CD14-positive monocyte (primary cell): ENCODE measurements around the gene ARID1B. TPM values are rescaled to one million over a fixed set of nuclear protein-coding genes. Genes with fewer than 3 reads are reported as not detected.

ENCODE experiments used
- DNase-seq, 3 donors: peaks; one replicate each; pipeline ENCODE4 v3.0.0-alpha.2; 2011 to 2022
- H2AFZ ChIP-seq: 2 replicates; pipeline ENCODE4 v1.6.0; 2012; ENCODE audit warnings: mild to moderate bottlenecking, low read depth, low read length, inconsistent platforms; ENCODE audit not compliant: insufficient read depth, poor library complexity, severe bottlenecking
- H3K27ac ChIP-seq, 2 donors: 1 replicate in 1 of 2; 2 replicates in 1 of 2; pipeline ENCODE4 v1.5.1; 2012 to 2013; ENCODE audit warnings: low read length in 2 of 2, control low read depth in 1 of 2, inconsistent platforms in 1 of 2, low read depth in 1 of 2, mild to moderate bottlenecking in 1 of 2
- H3K27me3 ChIP-seq, 2 donors: one replicate each; pipeline versions ENCODE4 v1.6.0 to v1.6.1; 2011 to 2013; ENCODE audit warnings: low read length in 2 of 2; ENCODE audit not compliant: control insufficient read depth in 2 of 2, insufficient read depth in 2 of 2
- H3K36me3 ChIP-seq, 2 donors: replicated peaks in 1 of 2; 1 replicate in 1 of 2; 2 replicates in 1 of 2; pipeline versions ENCODE4 v1.5.1 to v1.6.1; 2012 to 2013; ENCODE audit warnings: low read length in 2 of 2, control low read depth in 1 of 2, inconsistent platforms in 1 of 2, mild to moderate bottlenecking in 1 of 2; ENCODE audit not compliant: insufficient read depth in 2 of 2, control insufficient read depth in 1 of 2
- H3K4me1 ChIP-seq, 2 donors: 1 replicate in 1 of 2; 2 replicates in 1 of 2; pipeline versions ENCODE4 v1.5.1 to v1.6.1; 2012 to 2013; ENCODE audit warnings: low read length in 2 of 2, control low read depth in 1 of 2, inconsistent platforms in 1 of 2, mild to moderate bottlenecking in 1 of 2, moderate library complexity in 1 of 2; ENCODE audit not compliant: insufficient read depth in 2 of 2, control insufficient read depth in 1 of 2
- H3K4me2 ChIP-seq: replicated peaks from 2 replicates; pipeline ENCODE3; 2012; ENCODE audit warnings: low read length, moderate library complexity, mild to moderate bottlenecking; ENCODE audit not compliant: poor library complexity, severe bottlenecking; ENCODE audit errors: extremely low read depth
- H3K4me3 ChIP-seq, 3 experiments: fragments of 200-600 bp in 1 of 3; sonication (generic) in 1 of 3; replicated peaks in 1 of 3; 1 replicate in 2 of 3; 2 replicates in 1 of 3; pipeline ENCODE4 v1.5.1; 2011 to 2013; ENCODE audit warnings: low read length in 3 of 3, mild to moderate bottlenecking in 3 of 3, control low read depth in 2 of 3, low read depth in 2 of 3, inconsistent platforms in 1 of 3, moderate library complexity in 1 of 3
- H3K79me2 ChIP-seq: 2 replicates; pipeline ENCODE4 v1.6.0; 2012; ENCODE audit warnings: mild to moderate bottlenecking, control low read depth, inconsistent platforms, low read length, moderate library complexity; ENCODE audit not compliant: insufficient read depth
- H3K9ac ChIP-seq: 2 replicates; pipeline ENCODE4 v1.6.0; 2017; ENCODE audit warnings: low read length, mild to moderate bottlenecking; ENCODE audit not compliant: insufficient read depth, poor library complexity, severe bottlenecking
- H3K9me3 ChIP-seq, 2 donors: replicated peaks in 1 of 2; 1 replicate in 1 of 2; 2 replicates in 1 of 2; pipeline versions ENCODE4 v1.5.1 to v1.6.1; 2012 to 2013; ENCODE audit warnings: low read length in 2 of 2, control low read depth in 1 of 2; ENCODE audit not compliant: control insufficient read depth in 1 of 2, insufficient read depth in 1 of 2
- H4K20me1 ChIP-seq: 2 replicates; pipeline ENCODE4 v1.6.0; 2012; ENCODE audit warnings: mild to moderate bottlenecking, low read length, control low read depth, moderate library complexity; ENCODE audit not compliant: insufficient read depth
- H3K27ac Mint-ChIP-seq, 7 donors: one replicate each; pipeline ENCODE4 v1.8.0; 2020; ENCODE audit warnings: mild to moderate bottlenecking in 7 of 7, mixed read lengths in 7 of 7, moderate library complexity in 6 of 7, inconsistent platforms in 2 of 7
- H3K27me3 Mint-ChIP-seq, 3 donors: one replicate each; pipeline ENCODE4 v1.8.0; 2021 to 2022; ENCODE audit warnings: low read depth in 3 of 3, mild to moderate bottlenecking in 3 of 3, mixed read lengths in 3 of 3, moderate library complexity in 3 of 3, inconsistent platforms in 1 of 3
- H3K36me3 Mint-ChIP-seq, 2 donors: one replicate each; pipeline ENCODE4 v1.8.0; 2020; ENCODE audit warnings: mixed read lengths in 2 of 2, inconsistent platforms in 1 of 2, mild to moderate bottlenecking in 1 of 2
- H3K4me1 Mint-ChIP-seq: one replicate; pipeline ENCODE4 v1.8.0; 2020; ENCODE audit warnings: mild to moderate bottlenecking, mixed read lengths
- H3K4me3 Mint-ChIP-seq, 2 donors: one replicate each; pipeline ENCODE4 v1.8.0; 2020; ENCODE audit warnings: mild to moderate bottlenecking in 2 of 2, mixed read lengths in 2 of 2, moderate library complexity in 1 of 2
- H3K9me3 Mint-ChIP-seq, 7 donors: one replicate each; pipeline ENCODE4 v1.8.0; 2020 to 2022; ENCODE audit warnings: mixed read lengths in 7 of 7, mild to moderate bottlenecking in 6 of 7, moderate library complexity in 6 of 7, inconsistent platforms in 2 of 7
- CTCF ChIP-seq: fragments of 200-600 bp; IDR thresholded peaks from one replicate; pipeline ENCODE4 v1.8.0; 2022; ENCODE audit warnings: antibody characterized with exemption, mild to moderate bottlenecking
- WGBS: methylation state at CpG from one replicate; pipeline ENCODE4 v1.1.5; 2013; ENCODE audit warnings: missing lambda C conversion rate; ENCODE audit not compliant: insufficient coverage; 5-methylcytosine and 5-hydroxymethylcytosine counted together
- intact Hi-C, 2 donors: fragments of 100-400 bp; cut with micrococcal nuclease; formaldehyde crosslinking; loops; one replicate each; pipeline versions ENCODE4 v1.15.0 to v1.15.1; 2023
- polyA plus RNA-seq, 3 donors: library from polyadenylated mRNA; depleted of rRNA in 1 of 3; unstranded in 2 of 3; stranded (reverse) in 1 of 3; fragments of 300-500 nt in 2 of 3; fragments of >200 nt in 1 of 3; fragmentation: Illumina TruSeq in 2 of 3; gene quantifications; 1 replicate in 2 of 3; 2 replicates in 1 of 3; pipeline ENCODE4 v1.2.3, GENCODE V29; 2012 to 2021

ARID1B gene
- polyA plus RNA-seq, 3 donors, result 3.2 to 22.1 (median 3.8) TPM

GRCh38 chr6:156846845-156847599 is 69.8 kb downstream of the ARID1B start:
- Mint-ChIP-seq H3K4me3 (no peak overlapping the region), H3K4me1 (peaks cover 47% of the 10 kb centered on the region), H3K27ac (no peak overlapping the region), H3K9me3 (no peaks in the 10 kb centered on the region), H3K36me3 (peaks cover 0 to 6% of the 10 kb centered on the region in 2 donors), H3K27me3 (no peaks in the 10 kb centered on the region)
- DNase-seq, result no peak
- no peak overlapping the region for H3K4me2 ChIP-seq
- H3K4me1 ChIP-seq, result peaks cover 12 to 16% of the 10 kb centered on the region in 2 donors
- no peak overlapping the region for H2AFZ ChIP-seq
- no peaks in the 10 kb centered on the region for H3K9me3 ChIP-seq
- H3K79me2 ChIP-seq, result peaks cover 100% of the 10 kb centered on the region
- no peaks in the 10 kb centered on the region for H3K36me3 ChIP-seq
- no peak overlapping the region for H3K9ac ChIP-seq
- no peaks in the 10 kb centered on the region for H3K27me3 ChIP-seq
- peaks cover 98% of the 10 kb centered on the region for H4K20me1 ChIP-seq
- no peak overlapping the region for H3K4me3 ChIP-seq
- no peak overlapping the region for H3K27ac ChIP-seq
- no peak for TF ChIP-seq CTCF
- intact Hi-C loops, result no loop called here
- 79% methylated on average over 3 of the region's 6 CpGs for WGBS

- peaks cover 42% of the 10 kb centered on the region for H3K4me1 Mint-ChIP-seq
- no peak for DNase-seq
- no peak overlapping the region for H3K4me2 ChIP-seq
- H3K9me3 Mint-ChIP-seq, result no peaks in the 10 kb centered on the region
- H3K4me1 ChIP-seq, result peaks cover 7 to 10% of the 10 kb centered on the region in 2 donors
- H3K27ac ChIP-seq, result no peak overlapping the region
- TF ChIP-seq CTCF, result no peak
- no peak overlapping the region for H2AFZ ChIP-seq
- H3K27me3 ChIP-seq, result no peaks in the 10 kb centered on the region
- no peak overlapping the region for H3K27ac Mint-ChIP-seq
- H3K36me3 Mint-ChIP-seq, result peaks cover 0 to 6% of the 10 kb centered on the region in 2 donors
- peaks cover 98% of the 10 kb centered on the region for H4K20me1 ChIP-seq
- H3K9me3 ChIP-seq, result no peaks in the 10 kb centered on the region
- no peaks in the 10 kb centered on the region for H3K27me3 Mint-ChIP-seq
- intact Hi-C loops, result no loop called here
- no peak overlapping the region for H3K4me3 Mint-ChIP-seq
- no peak overlapping the region for H3K9ac ChIP-seq
- H3K4me3 ChIP-seq, result no peak overlapping the region
- peaks cover 100% of the 10 kb centered on the region for H3K79me2 ChIP-seq
- H3K36me3 ChIP-seq, result no peaks in the 10 kb centered on the region
- WGBS, result 100% methylated on average over 1 of the region's 3 CpGs
Observed at GRCh38 chr6:156848123-156848522, 70.9 kb downstream of the ARID1B start.
